ENCODE data around the gene PPFIA3.
"Not testable (repeated sequence)": the region's sequence is repeated elsewhere in the genome, so short reads cannot be mapped to it uniquely, and the experiment has no call there.

Gene PPFIA3

GRCh38 chr19:49111218-49111998 lies 7.9 kb upstream of the PPFIA3 start:
- H3K9me3 Mint-ChIP-seq, result no peaks in the 10 kb centered on the region
- no peaks in the 10 kb centered on the region for H3K27me3 Mint-ChIP-seq (ENCODE audit: low read depth)
- no peak overlapping the region for H3K27ac Mint-ChIP-seq
- H3K36me3 Mint-ChIP-seq (ENCODE audit: low read depth), result peaks cover 20% of the 10 kb centered on the region
- H3K4me3 Mint-ChIP-seq, result no peak overlapping the region
- peaks cover 18% of the 10 kb centered on the region for H3K4me1 Mint-ChIP-seq (ENCODE audit: low read depth)

- Mint-ChIP-seq H3K4me1 (ENCODE audit: low read depth) (peaks cover 20% of the 10 kb centered on the region), H3K4me3 (peak within 1 kb of the TSS; percentile 83), H3K27me3 (ENCODE audit: low read depth) (no peaks in the 10 kb centered on the region), H3K9me3 (no peaks in the 10 kb centered on the region), H3K36me3 (ENCODE audit: low read depth) (peaks cover 4% of the 10 kb centered on the region), H3K27ac (peak within 1 kb of the TSS; percentile 36)
These were observed 5.3 kb upstream of the PPFIA3 start, which contains the start of gene LIN7B for GRCh38 chr19:49113762-49114629. Gene LIN7B, plus strand, starts transcription at chr19:49114370. Its CDS starts 35 bp downstream, at chr19:49114405.

- H3K27ac Mint-ChIP-seq, result no peak overlapping the region
- no peaks in the 10 kb centered on the region for H3K36me3 Mint-ChIP-seq (ENCODE audit: low read depth)
- H3K9me3 Mint-ChIP-seq, result no peaks in the 10 kb centered on the region
These were observed 4.5 kb upstream of the PPFIA3 start for GRCh38 chr19:49114630-49115363.

GRCh38 chr19:49116544-49116943 lies 2.8 kb upstream of the PPFIA3 start:
- H3K9me3 Mint-ChIP-seq, result no peaks in the 10 kb centered on the region
- peaks cover 28% of the 10 kb centered on the region for H3K4me1 Mint-ChIP-seq (ENCODE audit: low read depth)
- H3K36me3 Mint-ChIP-seq (ENCODE audit: low read depth), result no peaks in the 10 kb centered on the region
- peak overlapping the region; percentile 51 for H3K4me3 Mint-ChIP-seq
- H3K27ac Mint-ChIP-seq, result no peak overlapping the region
- peaks cover 10% of the 10 kb centered on the region for H3K27me3 Mint-ChIP-seq (ENCODE audit: low read depth)

More at GRCh38 chr19:49114630-49115363, 4.5 kb upstream of the PPFIA3 start:
- Mint-ChIP-seq H3K27me3 (ENCODE audit: low read depth) (no peaks in the 10 kb centered on the region), H3K4me1 (ENCODE audit: low read depth) (peaks cover 20% of the 10 kb centered on the region), H3K4me3 (peak overlapping the region; percentile 81)

- Mint-ChIP-seq H3K4me1 (ENCODE audit: low read depth) (peaks cover 28% of the 10 kb centered on the region), H3K9me3 (no peaks in the 10 kb centered on the region), H3K27ac (peak overlapping the region; percentile 87), H3K36me3 (ENCODE audit: low read depth) (no peaks in the 10 kb centered on the region), H3K27me3 (ENCODE audit: low read depth) (peaks cover 15% of the 10 kb centered on the region), H3K4me3 (peak overlapping the region; percentile 84)
These were observed 1.4 kb upstream of the PPFIA3 start for GRCh38 chr19:49117677-49118564.

GRCh38 chr19:49118565-49119410 lies 556 bp upstream of the PPFIA3 start, which contains the start of gene C19orf73:
Gene C19orf73, minus strand, starts transcription at chr19:49119143. Its CDS starts 121 bp downstream, at chr19:49119022.
- Mint-ChIP-seq H3K36me3 (ENCODE audit: low read depth) (no peaks in the 10 kb centered on the region), H3K4me1 (ENCODE audit: low read depth) (peaks cover 23% of the 10 kb centered on the region), H3K4me3 (peak within 1 kb of the TSS; percentile 84), H3K27ac (peak within 1 kb of the TSS; percentile 87), H3K27me3 (ENCODE audit: low read depth) (peaks cover 19% of the 10 kb centered on the region), H3K9me3 (no peaks in the 10 kb centered on the region)

GRCh38 chr19:49120325-49120683 lies 960 bp downstream of the PPFIA3 start:
- peak overlapping the region; percentile 78 for H3K4me3 Mint-ChIP-seq
- H3K27ac Mint-ChIP-seq, result peak overlapping the region; percentile 64
- H3K4me1 Mint-ChIP-seq (ENCODE audit: low read depth), result peaks cover 17% of the 10 kb centered on the region
- H3K9me3 Mint-ChIP-seq, result no peaks in the 10 kb centered on the region
- peaks cover 20% of the 10 kb centered on the region for H3K27me3 Mint-ChIP-seq (ENCODE audit: low read depth)
- no peaks in the 10 kb centered on the region for H3K36me3 Mint-ChIP-seq (ENCODE audit: low read depth)

GRCh38 chr19:49120868-49121267 lies 1.5 kb downstream of the PPFIA3 start:
- Mint-ChIP-seq H3K4me3 (peak overlapping the region; percentile 78), H3K9me3 (no peaks in the 10 kb centered on the region), H3K27ac (peak overlapping the region; percentile 64), H3K4me1 (ENCODE audit: low read depth) (peaks cover 17% of the 10 kb centered on the region), H3K27me3 (ENCODE audit: low read depth) (peaks cover 20% of the 10 kb centered on the region), H3K36me3 (ENCODE audit: low read depth) (no peaks in the 10 kb centered on the region)

GRCh38 chr19:49121841-49122240 lies 2.5 kb downstream of the PPFIA3 start:
- peaks cover 20% of the 10 kb centered on the region for H3K27me3 Mint-ChIP-seq (ENCODE audit: low read depth)
- H3K4me3 Mint-ChIP-seq; H3K9me3 Mint-ChIP-seq; H3K36me3 Mint-ChIP-seq (ENCODE audit: low read depth); H3K27ac Mint-ChIP-seq: not testable (repeated sequence)
- H3K4me1 Mint-ChIP-seq (ENCODE audit: low read depth), result peaks cover 17% of the 10 kb centered on the region

- H3K4me1 Mint-ChIP-seq (ENCODE audit: low read depth), result peaks cover 13% of the 10 kb centered on the region
- H3K4me3 Mint-ChIP-seq; H3K9me3 Mint-ChIP-seq; H3K27ac Mint-ChIP-seq; H3K36me3 Mint-ChIP-seq (ENCODE audit: low read depth): not testable (repeated sequence)
- H3K27me3 Mint-ChIP-seq (ENCODE audit: low read depth), result peaks cover 20% of the 10 kb centered on the region
These were observed 3.9 kb downstream of the PPFIA3 start for GRCh38 chr19:49123285-49123684.

- Mint-ChIP-seq H3K4me1 (ENCODE audit: low read depth) (peaks cover 16% of the 10 kb centered on the region), H3K27ac (no peak overlapping the region), H3K9me3 (no peaks in the 10 kb centered on the region), H3K36me3 (ENCODE audit: low read depth) (no peaks in the 10 kb centered on the region), H3K4me3 (no peak overlapping the region), H3K27me3 (ENCODE audit: low read depth) (peaks cover 20% of the 10 kb centered on the region)
These were observed 5.8 kb downstream of the PPFIA3 start for GRCh38 chr19:49125025-49125731.

- Mint-ChIP-seq H3K4me3 (no peak overlapping the region), H3K36me3 (ENCODE audit: low read depth) (no peaks in the 10 kb centered on the region)
These were observed 7.2 kb downstream of the PPFIA3 start for GRCh38 chr19:49126575-49126974.

More at GRCh38 chr19:49126575-49126974, 7.2 kb downstream of the PPFIA3 start:
- Mint-ChIP-seq H3K9me3 (no peaks in the 10 kb centered on the region), H3K4me1 (ENCODE audit: low read depth) (peaks cover 9% of the 10 kb centered on the region), H3K27me3 (ENCODE audit: low read depth) (peaks cover 11% of the 10 kb centered on the region), H3K27ac (no peak overlapping the region)
